ENCODE results near the gene IMMP2L. TPM values are rescaled to one million over a fixed set of nuclear protein-coding genes. Genes with fewer than 3 reads are reported as not detected.
A peak's percentile ranks its signal among the peaks of the same experiment; 100 is the strongest.

IMMP2L gene
- total and polyA plus RNA-seq, 2 of the 13 experiments (the other 11 are each of a cell fraction or from before 2014, with no cell fraction given): 7.8 to 16.9 TPM

DNA sequence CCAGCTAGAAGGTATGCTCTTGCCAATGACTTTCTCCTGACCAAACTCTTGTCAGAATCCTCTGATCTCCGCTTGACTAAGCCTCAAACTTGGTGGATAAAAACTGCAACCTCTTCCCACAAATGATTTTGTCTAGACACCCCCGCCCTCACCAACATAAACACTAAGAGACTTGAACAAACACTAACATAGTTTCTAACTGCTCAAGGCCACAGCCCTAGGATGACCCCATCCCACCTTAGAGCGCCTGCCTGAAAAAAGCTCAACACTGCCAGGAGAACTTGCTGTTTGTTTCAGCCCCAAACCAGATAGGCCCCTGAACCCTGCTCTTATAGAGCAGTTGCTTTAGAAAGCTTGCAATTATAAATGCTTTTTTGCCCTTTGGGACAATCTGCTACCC, 399.6 kb downstream of the IMMP2L start (continued):
- TF ChIP-seq, protein P1, sequence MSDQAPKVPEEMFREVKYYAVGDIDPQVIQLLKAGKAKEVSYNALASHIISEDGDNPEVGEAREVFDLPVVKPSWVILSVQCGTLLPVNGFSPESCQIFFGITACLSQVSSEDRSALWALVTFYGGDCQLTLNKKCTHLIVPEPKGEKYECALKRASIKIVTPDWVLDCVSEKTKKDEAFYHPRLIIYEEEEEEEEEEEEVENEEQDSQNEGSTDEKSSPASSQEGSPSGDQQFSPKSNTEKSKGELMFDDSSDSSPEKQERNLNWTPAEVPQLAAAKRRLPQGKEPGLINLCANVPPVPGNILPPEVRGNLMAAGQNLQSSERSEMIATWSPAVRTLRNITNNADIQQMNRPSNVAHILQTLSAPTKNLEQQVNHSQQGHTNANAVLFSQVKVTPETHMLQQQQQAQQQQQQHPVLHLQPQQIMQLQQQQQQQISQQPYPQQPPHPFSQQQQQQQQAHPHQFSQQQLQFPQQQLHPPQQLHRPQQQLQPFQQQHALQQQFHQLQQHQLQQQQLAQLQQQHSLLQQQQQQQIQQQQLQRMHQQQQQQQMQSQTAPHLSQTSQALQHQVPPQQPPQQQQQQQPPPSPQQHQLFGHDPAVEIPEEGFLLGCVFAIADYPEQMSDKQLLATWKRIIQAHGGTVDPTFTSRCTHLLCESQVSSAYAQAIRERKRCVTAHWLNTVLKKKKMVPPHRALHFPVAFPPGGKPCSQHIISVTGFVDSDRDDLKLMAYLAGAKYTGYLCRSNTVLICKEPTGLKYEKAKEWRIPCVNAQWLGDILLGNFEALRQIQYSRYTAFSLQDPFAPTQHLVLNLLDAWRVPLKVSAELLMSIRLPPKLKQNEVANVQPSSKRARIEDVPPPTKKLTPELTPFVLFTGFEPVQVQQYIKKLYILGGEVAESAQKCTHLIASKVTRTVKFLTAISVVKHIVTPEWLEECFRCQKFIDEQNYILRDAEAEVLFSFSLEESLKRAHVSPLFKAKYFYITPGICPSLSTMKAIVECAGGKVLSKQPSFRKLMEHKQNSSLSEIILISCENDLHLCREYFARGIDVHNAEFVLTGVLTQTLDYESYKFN (CRISPR knock-in tag; conservative IDR thresholded peaks at IDR 0.05): 0 out of 2 replicates have a peak, but pooled peaks have one; percentile 29
- no peak for TF ChIP-seq SP2 (CRISPR knock-in tag; IDR thresholded peaks at IDR 0.05)
- TF ChIP-seq ARHGAP35 (CRISPR knock-in tag; IDR thresholded peaks at IDR 0.05; ENCODE audit: borderline replicate concordance): no peak
- TF ChIP-seq, protein P2, sequence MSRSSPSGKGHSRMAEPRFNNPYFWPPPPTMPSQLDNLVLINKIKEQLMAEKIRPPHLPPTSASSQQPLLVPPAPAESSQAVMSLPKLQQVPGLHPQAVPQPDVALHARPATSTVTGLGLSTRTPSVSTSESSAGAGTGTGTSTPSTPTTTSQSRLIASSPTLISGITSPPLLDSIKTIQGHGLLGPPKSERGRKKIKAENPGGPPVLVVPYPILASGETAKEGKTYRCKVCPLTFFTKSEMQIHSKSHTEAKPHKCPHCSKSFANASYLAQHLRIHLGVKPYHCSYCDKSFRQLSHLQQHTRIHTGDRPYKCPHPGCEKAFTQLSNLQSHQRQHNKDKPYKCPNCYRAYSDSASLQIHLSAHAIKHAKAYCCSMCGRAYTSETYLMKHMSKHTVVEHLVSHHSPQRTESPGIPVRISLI (CRISPR knock-in tag; IDR thresholded peaks at IDR 0.05; ENCODE audit: borderline replicate concordance): 0 out of 2 replicates have a peak, but pooled peaks have one; percentile 31
- TF ChIP-seq, protein P3, sequence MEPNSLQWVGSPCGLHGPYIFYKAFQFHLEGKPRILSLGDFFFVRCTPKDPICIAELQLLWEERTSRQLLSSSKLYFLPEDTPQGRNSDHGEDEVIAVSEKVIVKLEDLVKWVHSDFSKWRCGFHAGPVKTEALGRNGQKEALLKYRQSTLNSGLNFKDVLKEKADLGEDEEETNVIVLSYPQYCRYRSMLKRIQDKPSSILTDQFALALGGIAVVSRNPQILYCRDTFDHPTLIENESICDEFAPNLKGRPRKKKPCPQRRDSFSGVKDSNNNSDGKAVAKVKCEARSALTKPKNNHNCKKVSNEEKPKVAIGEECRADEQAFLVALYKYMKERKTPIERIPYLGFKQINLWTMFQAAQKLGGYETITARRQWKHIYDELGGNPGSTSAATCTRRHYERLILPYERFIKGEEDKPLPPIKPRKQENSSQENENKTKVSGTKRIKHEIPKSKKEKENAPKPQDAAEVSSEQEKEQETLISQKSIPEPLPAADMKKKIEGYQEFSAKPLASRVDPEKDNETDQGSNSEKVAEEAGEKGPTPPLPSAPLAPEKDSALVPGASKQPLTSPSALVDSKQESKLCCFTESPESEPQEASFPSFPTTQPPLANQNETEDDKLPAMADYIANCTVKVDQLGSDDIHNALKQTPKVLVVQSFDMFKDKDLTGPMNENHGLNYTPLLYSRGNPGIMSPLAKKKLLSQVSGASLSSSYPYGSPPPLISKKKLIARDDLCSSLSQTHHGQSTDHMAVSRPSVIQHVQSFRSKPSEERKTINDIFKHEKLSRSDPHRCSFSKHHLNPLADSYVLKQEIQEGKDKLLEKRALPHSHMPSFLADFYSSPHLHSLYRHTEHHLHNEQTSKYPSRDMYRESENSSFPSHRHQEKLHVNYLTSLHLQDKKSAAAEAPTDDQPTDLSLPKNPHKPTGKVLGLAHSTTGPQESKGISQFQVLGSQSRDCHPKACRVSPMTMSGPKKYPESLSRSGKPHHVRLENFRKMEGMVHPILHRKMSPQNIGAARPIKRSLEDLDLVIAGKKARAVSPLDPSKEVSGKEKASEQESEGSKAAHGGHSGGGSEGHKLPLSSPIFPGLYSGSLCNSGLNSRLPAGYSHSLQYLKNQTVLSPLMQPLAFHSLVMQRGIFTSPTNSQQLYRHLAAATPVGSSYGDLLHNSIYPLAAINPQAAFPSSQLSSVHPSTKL (CRISPR knock-in tag; IDR thresholded peaks at IDR 0.05): 0 out of 2 replicates have a peak, but pooled peaks have one; percentile 23
- no peak for TF ChIP-seq SOX6 (IDR thresholded peaks at IDR 0.05)
- TF ChIP-seq SOX6 (CRISPR knock-in tag; IDR thresholded peaks at IDR 0.05): peak; percentile 55; the same call in 1 of the 2 replicates
- TF ChIP-seq, protein P4, sequence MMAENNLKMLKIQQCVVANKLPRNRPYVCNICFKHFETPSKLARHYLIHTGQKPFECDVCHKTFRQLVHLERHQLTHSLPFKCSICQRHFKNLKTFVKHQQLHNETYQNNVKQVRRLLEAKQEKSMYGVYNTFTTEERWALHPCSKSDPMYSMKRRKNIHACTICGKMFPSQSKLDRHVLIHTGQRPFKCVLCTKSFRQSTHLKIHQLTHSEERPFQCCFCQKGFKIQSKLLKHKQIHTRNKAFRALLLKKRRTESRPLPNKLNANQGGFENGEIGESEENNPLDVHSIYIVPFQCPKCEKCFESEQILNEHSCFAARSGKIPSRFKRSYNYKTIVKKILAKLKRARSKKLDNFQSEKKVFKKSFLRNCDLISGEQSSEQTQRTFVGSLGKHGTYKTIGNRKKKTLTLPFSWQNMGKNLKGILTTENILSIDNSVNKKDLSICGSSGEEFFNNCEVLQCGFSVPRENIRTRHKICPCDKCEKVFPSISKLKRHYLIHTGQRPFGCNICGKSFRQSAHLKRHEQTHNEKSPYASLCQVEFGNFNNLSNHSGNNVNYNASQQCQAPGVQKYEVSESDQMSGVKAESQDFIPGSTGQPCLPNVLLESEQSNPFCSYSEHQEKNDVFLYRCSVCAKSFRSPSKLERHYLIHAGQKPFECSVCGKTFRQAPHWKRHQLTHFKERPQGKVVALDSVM (CRISPR knock-in tag; IDR thresholded peaks at IDR 0.05): no peak
- TF ChIP-seq, protein P5, sequence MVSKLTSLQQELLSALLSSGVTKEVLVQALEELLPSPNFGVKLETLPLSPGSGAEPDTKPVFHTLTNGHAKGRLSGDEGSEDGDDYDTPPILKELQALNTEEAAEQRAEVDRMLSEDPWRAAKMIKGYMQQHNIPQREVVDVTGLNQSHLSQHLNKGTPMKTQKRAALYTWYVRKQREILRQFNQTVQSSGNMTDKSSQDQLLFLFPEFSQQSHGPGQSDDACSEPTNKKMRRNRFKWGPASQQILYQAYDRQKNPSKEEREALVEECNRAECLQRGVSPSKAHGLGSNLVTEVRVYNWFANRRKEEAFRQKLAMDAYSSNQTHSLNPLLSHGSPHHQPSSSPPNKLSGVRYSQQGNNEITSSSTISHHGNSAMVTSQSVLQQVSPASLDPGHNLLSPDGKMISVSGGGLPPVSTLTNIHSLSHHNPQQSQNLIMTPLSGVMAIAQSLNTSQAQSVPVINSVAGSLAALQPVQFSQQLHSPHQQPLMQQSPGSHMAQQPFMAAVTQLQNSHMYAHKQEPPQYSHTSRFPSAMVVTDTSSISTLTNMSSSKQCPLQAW (CRISPR knock-in tag; IDR thresholded peaks at IDR 0.05): 0 out of 2 replicates have a peak, but pooled peaks have one; percentile 17
- TF ChIP-seq, protein P6, sequence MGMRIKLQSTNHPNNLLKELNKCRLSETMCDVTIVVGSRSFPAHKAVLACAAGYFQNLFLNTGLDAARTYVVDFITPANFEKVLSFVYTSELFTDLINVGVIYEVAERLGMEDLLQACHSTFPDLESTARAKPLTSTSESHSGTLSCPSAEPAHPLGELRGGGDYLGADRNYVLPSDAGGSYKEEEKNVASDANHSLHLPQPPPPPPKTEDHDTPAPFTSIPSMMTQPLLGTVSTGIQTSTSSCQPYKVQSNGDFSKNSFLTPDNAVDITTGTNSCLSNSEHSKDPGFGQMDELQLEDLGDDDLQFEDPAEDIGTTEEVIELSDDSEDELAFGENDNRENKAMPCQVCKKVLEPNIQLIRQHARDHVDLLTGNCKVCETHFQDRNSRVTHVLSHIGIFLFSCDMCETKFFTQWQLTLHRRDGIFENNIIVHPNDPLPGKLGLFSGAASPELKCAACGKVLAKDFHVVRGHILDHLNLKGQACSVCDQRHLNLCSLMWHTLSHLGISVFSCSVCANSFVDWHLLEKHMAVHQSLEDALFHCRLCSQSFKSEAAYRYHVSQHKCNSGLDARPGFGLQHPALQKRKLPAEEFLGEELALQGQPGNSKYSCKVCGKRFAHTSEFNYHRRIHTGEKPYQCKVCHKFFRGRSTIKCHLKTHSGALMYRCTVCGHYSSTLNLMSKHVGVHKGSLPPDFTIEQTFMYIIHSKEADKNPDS (CRISPR knock-in tag; IDR thresholded peaks at IDR 0.05): no peak
- peak; percentile 84 for TF ChIP-seq RARA (CRISPR knock-in tag; IDR thresholded peaks at IDR 0.05)
- TF ChIP-seq, protein P7, sequence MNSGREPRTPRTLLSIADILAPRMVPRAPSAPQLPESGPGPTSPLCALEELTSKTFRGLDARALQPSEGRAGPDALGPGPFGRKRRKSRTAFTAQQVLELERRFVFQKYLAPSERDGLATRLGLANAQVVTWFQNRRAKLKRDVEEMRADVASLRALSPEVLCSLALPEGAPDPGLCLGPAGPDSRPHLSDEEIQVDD (CRISPR knock-in tag; IDR thresholded peaks at IDR 0.05; ENCODE audit: borderline replicate concordance): no peak

Measured in HepG2 (cell line).